GM08714 (cell line): Measurements from ENCODE around the gene LSM14A.

ENCODE experiments used
- H3K4me3 ChIP-seq: fragments of 200-500 bp; sonication (Bioruptor generic); 2 replicates; pipeline ENCODE4 v1.5.1; 2014; ENCODE audit warnings: mild to moderate bottlenecking, low read length, inconsistent platforms
- ZNF274 ChIP-seq: IDR thresholded peaks from 2 replicates; pipeline ENCODE4 v1.6.1; 2012; ENCODE audit warnings: mild to moderate bottlenecking, low read depth, low read length

Gene LSM14A

DNA sequence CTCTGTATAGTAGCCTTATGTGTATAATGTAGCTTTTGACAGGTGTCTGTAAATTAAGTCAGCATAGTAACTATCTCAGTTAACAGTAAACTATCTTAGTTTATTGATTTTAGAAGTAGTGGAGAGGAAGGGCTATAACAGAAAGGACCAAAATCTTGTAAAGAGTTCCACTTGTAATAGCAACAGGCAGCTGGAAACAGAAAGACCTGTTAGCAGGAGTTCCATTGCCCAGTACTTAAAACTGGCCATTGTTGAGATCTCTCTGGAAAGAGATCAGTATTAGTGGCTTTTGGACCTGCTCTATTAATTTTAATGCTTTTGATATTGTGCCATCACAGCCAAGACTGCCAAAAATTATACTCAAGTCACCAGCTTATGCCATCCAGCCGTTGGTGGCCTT lies 50.1 kb downstream of the LSM14A start:
- TF ChIP-seq ZNF274 = no peak
- H3K4me3 ChIP-seq = no peak overlapping the region

DNA sequence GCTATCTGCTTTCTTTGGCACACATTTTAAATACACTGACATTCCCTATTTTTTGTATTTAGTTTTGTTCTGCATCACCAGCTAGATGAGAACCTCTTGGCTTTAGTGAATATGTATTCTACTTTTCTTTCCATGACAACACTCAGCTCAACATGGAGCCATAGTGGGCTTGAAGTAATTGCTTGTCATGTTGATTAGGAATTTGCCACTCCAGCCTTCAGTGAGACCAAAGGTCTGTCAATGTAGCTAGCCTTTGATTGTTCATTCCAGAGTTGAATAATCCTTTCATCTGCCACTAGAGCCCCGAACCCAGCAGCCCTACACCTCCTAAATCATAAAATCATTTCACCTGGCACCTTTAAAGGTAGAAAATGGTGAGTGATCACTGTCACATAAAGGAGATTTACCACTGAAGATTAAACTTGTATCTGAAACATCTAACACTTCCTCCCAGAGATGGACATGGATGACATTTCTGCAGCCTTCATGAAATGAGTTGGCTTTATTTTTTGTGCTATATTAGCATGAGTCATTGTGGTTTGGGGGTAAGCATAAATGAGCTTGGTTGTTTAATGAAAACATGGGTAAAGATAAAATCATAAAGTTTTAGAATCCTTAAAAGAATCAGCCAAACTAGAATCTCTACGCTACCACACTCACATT lies 52.8 kb downstream of the LSM14A start:
- no peak overlapping the region for H3K4me3 ChIP-seq
- no peak for TF ChIP-seq ZNF274

GRCh38 chr19:34225659-34226015 lies 53.3 kb downstream of the LSM14A start:
- no peak for TF ChIP-seq ZNF274
- H3K4me3 ChIP-seq = no peak overlapping the region

GRCh38 chr19:34226036-34226435 lies 53.7 kb downstream of the LSM14A start:
- no peak for TF ChIP-seq ZNF274
- no peak overlapping the region for H3K4me3 ChIP-seq

DNA sequence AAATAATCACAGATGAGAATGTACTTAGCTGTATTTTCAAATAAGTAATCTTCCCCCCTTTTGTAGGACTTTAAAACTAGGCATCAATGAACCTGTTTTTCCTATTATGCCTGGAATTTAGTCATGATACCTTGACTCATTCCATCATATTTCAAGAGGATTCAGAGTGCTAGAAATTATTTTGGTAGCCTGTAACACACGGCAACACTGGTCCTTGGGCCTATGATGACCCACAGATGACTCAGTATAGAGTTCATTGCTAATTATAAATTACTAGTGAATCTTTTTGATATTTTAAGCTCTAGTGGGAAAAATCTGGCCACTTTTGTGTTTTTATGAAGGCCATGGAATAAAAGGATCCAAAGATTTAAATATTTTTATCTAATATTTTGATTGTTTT lies 56.0 kb downstream of the LSM14A start:
- TF ChIP-seq ZNF274 = no peak
- H3K4me3 ChIP-seq = no peak overlapping the region

DNA sequence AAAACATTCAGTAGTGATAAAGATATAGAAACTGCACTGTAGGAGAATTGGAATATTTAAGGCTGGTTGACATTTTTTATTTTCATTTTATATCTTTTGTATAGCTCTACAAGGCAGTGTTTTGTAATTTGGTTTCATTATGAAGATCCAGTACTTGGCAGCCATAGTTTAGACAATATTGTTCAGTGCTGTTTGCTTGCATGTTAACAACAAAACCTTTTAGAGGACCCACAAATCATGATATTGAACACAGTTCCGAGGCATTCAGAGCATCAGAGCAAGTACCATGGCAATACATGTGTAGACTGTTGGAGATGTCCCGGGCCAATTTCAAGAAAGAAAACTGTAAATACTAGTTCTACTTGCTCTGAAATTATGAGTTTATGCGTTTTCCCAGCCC lies 56.5 kb downstream of the LSM14A start:
- no peak overlapping the region for H3K4me3 ChIP-seq
- TF ChIP-seq ZNF274 = no peak

DNA sequence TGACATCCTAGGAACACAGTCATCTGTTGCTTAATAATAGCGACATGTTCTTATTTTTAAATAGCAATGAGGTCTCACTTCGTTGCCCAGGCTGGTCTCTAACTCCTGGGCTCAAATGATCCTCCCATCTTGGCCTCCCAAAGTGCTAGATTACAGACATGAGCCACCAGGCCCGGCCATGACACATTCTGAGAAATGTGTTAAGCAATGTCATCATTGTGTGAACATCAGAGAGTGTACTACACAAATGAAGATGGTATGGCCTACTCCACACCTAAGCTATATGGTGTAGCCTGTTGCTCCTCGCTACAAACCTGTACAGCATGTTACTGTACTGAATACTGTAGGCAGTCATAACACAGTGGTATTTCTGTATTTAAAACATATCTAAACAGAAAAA lies 57.4 kb downstream of the LSM14A start:
- no peak overlapping the region for H3K4me3 ChIP-seq
- TF ChIP-seq ZNF274 = no peak

- no peak for TF ChIP-seq ZNF274
- no peak overlapping the region for H3K4me3 ChIP-seq
Measured at GRCh38 chr19:34230820-34231219, 58.5 kb downstream of the LSM14A start.

DNA sequence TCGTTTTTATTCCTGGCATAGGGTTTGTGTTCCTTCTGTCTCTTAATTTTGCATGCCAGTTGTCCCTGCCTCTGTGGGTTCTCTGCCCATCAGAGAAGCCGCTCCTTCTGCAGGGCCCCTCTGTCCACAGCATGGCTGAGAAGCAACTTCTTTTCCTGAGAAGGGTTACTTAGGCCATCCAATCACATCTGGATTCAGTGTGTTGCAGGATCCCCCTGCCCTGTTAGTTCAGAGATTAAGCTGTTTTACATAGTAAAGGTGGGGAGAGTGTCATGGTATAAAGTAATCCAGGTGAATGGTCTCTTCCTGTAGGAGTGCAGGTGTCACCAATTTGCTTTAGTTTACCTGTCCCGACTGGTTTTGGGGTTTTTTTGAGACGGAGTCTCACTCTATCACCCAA lies 59.1 kb downstream of the LSM14A start:
- H3K4me3 ChIP-seq = no peak overlapping the region
- TF ChIP-seq ZNF274 = no peak

- H3K4me3 ChIP-seq = no peak overlapping the region
- TF ChIP-seq ZNF274 = no peak
Measured at GRCh38 chr19:34232566-34233481, 60.5 kb downstream of the LSM14A start.

DNA sequence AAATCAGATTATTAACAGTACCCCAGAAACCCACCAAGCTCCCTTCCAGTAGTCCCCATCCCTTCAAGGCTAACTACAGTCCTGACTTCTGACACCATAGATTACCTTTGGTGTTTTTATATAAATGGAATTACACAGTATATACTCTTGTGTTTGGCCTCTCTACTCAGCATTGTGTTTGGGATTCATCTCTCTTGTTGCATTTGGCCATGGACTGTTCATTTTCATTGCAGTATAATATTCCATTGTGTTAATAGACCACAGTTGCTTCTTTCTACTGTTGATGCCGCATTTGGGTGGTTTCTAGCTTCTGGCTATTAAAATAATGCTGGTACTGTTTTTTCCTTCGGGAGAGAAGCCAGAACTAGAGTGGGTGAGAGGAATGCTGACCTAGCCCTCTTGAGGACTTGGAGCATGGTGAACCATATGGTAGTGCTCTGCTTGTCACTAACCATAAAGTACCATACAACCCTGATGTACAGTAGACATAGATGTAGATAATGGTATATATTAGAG lies 63.2 kb downstream of the LSM14A start:
- no peak for TF ChIP-seq ZNF274
- H3K4me3 ChIP-seq = no peak overlapping the region

DNA sequence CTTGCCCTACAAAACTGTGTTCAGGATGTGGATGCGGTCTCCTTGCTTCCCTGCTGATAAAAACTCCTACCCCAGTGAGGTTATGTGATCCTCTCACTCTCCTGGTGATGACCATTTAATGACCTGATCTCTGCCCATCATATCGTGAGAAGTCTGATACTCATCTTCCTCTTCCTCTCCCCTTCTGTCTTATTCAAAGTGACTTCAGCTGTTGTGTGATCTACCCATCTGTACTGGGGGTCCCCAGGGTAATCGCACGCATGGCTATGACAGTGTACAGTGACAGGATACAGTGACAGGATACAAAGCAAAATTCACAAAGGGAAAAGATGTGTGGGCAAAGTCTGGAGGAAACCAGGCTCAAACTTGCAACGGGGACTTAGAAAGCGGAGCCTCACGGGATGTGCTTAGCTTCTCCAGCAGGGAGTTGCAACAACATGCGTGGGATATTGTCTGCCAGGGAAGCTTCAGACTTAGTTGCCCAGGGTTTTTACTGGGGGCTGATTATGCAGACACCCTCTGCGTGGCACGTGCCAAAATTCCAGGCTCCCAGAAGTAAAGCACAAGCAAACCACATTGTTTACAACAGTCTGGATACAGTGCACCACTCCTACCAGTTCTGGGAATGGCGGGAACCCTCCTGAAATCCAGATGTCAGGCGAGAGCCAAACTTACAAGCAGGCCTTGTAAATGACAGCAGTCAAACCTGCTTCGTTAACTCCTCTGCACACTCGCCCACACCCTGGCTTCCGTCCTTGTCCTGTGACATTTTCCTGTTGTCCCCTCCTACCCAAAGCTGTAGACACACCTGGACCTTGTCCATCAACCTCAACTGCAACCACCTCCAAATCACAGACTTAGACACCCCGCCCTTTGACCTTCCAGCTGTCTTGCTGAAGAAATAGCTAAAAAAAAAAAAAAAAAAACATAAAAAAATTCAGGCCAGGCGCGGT lies 64.0 kb downstream of the LSM14A start:
- TF ChIP-seq ZNF274 = no peak
- no peak overlapping the region for H3K4me3 ChIP-seq

- TF ChIP-seq ZNF274 = no peak
- H3K4me3 ChIP-seq = no peak overlapping the region
Measured at GRCh38 chr19:34237283-34237682, 65.0 kb downstream of the LSM14A start.

DNA sequence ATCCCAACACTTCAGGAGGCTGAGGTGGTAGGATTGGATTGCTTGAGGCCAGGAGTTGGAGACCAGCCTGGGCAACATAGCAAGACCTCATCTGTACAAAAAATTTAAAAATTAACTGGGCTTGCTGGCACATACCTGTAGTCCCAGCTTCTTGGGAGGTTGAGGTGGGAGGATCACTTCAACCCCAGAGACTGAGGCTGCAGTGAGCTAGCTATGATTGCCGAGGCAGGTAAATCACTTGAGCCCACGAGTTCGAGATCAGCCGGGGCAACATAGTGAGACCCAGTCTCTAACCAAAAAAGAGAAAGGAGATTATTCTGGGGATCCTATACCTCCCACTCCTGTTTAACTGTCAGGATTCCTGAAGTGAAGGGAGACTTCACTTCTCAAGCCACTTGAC lies 65.6 kb downstream of the LSM14A start:
- TF ChIP-seq ZNF274 = no peak
- no peak overlapping the region for H3K4me3 ChIP-seq
